Suprapubic skin (tissue), 3 donors: ENCODE results near the gene SHISA3.

Source experiments
- CTCF ChIP-seq, 2 donors: fragments of 200-600 bp in 1 of 2; fragments of 450-650 bp in 1 of 2; sonication (generic) in 1 of 2; IDR thresholded peaks; one replicate each; pipeline ENCODE4 v1.5.1; 2016 to 2019; ENCODE audit warnings: antibody characterized with exemption in 2 of 2, mild to moderate bottlenecking in 1 of 2, moderate library complexity in 1 of 2
- EP300 ChIP-seq: sonication (generic); formaldehyde crosslinking; IDR thresholded peaks from one replicate; pipeline ENCODE4 v1.6.1; 2017; ENCODE audit warnings: antibody characterized with exemption

- TF ChIP-seq CTCF (IDR thresholded peaks at IDR 0.05) = no peak
- TF ChIP-seq EP300 = no peak
Measured at GRCh38 chr4:42362591-42362990, 34.7 kb upstream of the SHISA3 start.
